Panc1 (cell line): Measurements from ENCODE around the gene RAB7A.

Source experiments
- POLR2AphosphoS5 ChIP-seq: IDR thresholded peaks from 2 replicates; pipeline ENCODE4 v1.6.1; 2012; ENCODE audit warnings: mild to moderate bottlenecking, low read depth, low read length, moderate library complexity
- SIN3A ChIP-seq: IDR thresholded peaks from 2 replicates; pipeline ENCODE4 v1.6.1; 2012; ENCODE audit warnings: low read depth, mild to moderate bottlenecking, low read length, moderate library complexity, borderline replicate concordance; ENCODE audit not compliant: insufficient read depth
- TCF7L2 ChIP-seq: IDR thresholded peaks from 2 replicates; pipeline ENCODE4 v1.6.1; 2011; ENCODE audit warnings: mild to moderate bottlenecking, low read depth, low read length, inconsistent platforms
- TF ChIP-seq, protein P1 (sequence below): fragments of 450-650 bp; IDR thresholded peaks from 2 replicates; pipeline ENCODE4 v1.5.1; 2017; ENCODE audit warnings: mild to moderate bottlenecking
- TF ChIP-seq, protein P2 (sequence below), 2 experiments: IDR thresholded peaks; 2 replicates each; pipeline ENCODE4 v1.6.1; 2011 to 2012; ENCODE audit warnings: low read depth in 2 of 2, control low read depth in 1 of 2, low read length in 1 of 2, mild to moderate bottlenecking in 1 of 2, moderate library complexity in 1 of 2; ENCODE audit not compliant: insufficient read depth in 1 of 2

DNA sequence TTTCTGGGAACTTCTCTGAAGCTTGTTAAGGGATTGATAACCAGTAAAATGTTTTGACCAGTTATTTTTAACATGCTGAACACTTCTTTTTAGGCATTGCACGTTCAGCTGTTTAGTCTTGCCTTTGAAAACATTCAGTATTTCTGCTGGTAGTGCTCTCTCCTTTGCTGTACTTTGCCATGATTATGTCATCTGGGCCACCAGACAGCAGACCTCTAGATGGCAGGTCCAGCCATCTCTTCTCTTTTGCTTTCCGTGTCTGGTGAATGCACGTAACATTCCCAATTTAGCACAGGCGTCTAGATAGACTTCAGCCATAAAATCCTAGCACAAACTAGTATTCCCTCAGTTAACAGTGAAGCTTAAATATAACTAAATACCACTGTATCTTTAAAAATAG lies 57.8 kb downstream of the RAB7A start:
- TF ChIP-seq, protein P1, sequence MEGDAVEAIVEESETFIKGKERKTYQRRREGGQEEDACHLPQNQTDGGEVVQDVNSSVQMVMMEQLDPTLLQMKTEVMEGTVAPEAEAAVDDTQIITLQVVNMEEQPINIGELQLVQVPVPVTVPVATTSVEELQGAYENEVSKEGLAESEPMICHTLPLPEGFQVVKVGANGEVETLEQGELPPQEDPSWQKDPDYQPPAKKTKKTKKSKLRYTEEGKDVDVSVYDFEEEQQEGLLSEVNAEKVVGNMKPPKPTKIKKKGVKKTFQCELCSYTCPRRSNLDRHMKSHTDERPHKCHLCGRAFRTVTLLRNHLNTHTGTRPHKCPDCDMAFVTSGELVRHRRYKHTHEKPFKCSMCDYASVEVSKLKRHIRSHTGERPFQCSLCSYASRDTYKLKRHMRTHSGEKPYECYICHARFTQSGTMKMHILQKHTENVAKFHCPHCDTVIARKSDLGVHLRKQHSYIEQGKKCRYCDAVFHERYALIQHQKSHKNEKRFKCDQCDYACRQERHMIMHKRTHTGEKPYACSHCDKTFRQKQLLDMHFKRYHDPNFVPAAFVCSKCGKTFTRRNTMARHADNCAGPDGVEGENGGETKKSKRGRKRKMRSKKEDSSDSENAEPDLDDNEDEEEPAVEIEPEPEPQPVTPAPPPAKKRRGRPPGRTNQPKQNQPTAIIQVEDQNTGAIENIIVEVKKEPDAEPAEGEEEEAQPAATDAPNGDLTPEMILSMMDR = no peak
- TF ChIP-seq, protein P2, sequence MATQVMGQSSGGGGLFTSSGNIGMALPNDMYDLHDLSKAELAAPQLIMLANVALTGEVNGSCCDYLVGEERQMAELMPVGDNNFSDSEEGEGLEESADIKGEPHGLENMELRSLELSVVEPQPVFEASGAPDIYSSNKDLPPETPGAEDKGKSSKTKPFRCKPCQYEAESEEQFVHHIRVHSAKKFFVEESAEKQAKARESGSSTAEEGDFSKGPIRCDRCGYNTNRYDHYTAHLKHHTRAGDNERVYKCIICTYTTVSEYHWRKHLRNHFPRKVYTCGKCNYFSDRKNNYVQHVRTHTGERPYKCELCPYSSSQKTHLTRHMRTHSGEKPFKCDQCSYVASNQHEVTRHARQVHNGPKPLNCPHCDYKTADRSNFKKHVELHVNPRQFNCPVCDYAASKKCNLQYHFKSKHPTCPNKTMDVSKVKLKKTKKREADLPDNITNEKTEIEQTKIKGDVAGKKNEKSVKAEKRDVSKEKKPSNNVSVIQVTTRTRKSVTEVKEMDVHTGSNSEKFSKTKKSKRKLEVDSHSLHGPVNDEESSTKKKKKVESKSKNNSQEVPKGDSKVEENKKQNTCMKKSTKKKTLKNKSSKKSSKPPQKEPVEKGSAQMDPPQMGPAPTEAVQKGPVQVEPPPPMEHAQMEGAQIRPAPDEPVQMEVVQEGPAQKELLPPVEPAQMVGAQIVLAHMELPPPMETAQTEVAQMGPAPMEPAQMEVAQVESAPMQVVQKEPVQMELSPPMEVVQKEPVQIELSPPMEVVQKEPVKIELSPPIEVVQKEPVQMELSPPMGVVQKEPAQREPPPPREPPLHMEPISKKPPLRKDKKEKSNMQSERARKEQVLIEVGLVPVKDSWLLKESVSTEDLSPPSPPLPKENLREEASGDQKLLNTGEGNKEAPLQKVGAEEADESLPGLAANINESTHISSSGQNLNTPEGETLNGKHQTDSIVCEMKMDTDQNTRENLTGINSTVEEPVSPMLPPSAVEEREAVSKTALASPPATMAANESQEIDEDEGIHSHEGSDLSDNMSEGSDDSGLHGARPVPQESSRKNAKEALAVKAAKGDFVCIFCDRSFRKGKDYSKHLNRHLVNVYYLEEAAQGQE (IDR thresholded peaks at IDR 0.05; ENCODE audit: insufficient read depth in 1 of 2, low read depth in 2 of 2, low read length in 1 of 2) = no peak
- TF ChIP-seq TCF7L2 = no peak
- no peak for TF ChIP-seq POLR2AphosphoS5
- TF ChIP-seq SIN3A = no peak
